WERI-Rb-1 (cell line): ENCODE results near the gene PSPH.
"Not testable (repeated sequence)": the region's sequence is repeated elsewhere in the genome, so short reads cannot be mapped to it uniquely, and the experiment has no call there.

Experiments used
- DNase-seq: peaks from one replicate; pipeline ENCODE4 v3.0.0-alpha.2; 2020
- H3K27ac ChIP-seq: fragments of 250-450 bp; sonication (Bioruptor Pico); 2 replicates; pipeline ENCODE4 v1.5.1; 2020; ENCODE audit warnings: mild to moderate bottlenecking, moderate library complexity
- H3K27me3 ChIP-seq: fragments of 250-450 bp; sonication (Bioruptor Pico); 2 replicates; pipeline ENCODE4 v1.5.1; 2021; ENCODE audit warnings: mild to moderate bottlenecking, low read depth, moderate library complexity; ENCODE audit not compliant: insufficient read depth, severe bottlenecking
- H3K36me3 ChIP-seq: fragments of 250-450 bp; sonication (Bioruptor Pico); 2 replicates; pipeline ENCODE4 v1.5.1; 2020; ENCODE audit warnings: mild to moderate bottlenecking, moderate library complexity
- H3K4me3 ChIP-seq: 2 replicates; pipeline ENCODE4 v1.5.1; 2011; ENCODE audit warnings: low read depth, mild to moderate bottlenecking, control low read depth, low read length
- H3K9me3 ChIP-seq: fragments of 250-450 bp; sonication (Bioruptor Pico); 2 replicates; pipeline ENCODE4 v1.5.1; 2021; ENCODE audit warnings: mild to moderate bottlenecking, moderate library complexity; ENCODE audit not compliant: severe bottlenecking
- TF ChIP-seq, protein P1 (sequence below): IDR thresholded peaks from 2 replicates; pipeline ENCODE4 v1.5.1; 2011; ENCODE audit warnings: low read depth, mild to moderate bottlenecking, control low read depth, inconsistent platforms, low read length

Gene PSPH

DNA sequence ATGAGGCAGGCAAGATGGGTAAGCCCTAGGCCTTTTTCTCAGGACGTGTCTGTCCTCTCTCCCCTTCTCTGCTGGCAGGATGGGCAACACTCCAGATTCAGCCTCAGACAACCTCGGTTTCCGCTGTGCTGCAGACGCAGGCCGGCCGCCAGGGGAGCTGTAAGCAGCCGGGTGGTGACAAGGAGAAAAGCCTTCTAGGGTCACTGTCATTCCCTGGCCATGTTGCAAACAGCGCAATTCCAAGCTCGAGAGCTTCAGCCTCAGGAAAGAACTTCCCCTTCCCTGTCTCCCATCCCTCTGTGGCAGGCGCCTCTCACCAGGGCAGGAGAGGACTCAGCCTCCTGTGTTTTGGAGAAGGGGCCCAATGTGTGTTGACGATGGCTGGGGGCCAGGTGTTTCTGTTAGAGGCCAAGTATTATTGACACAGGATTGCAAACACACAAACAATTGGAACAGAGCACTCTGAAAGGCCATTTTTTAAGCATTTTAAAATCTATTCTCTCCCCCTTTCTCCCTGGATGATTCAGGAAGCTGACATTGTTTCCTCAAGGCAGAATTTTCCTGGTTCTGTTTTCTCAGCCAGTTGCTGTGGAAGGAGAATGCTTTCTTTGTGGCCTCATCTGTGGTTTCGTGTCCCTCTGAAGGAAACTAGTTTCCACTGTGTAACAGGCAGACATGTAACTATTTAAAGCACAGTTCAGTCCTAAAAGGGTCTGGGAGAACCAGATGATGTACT is 28.4 kb upstream of the PSPH start:
- no peak overlapping the region for H3K27ac ChIP-seq

DNA sequence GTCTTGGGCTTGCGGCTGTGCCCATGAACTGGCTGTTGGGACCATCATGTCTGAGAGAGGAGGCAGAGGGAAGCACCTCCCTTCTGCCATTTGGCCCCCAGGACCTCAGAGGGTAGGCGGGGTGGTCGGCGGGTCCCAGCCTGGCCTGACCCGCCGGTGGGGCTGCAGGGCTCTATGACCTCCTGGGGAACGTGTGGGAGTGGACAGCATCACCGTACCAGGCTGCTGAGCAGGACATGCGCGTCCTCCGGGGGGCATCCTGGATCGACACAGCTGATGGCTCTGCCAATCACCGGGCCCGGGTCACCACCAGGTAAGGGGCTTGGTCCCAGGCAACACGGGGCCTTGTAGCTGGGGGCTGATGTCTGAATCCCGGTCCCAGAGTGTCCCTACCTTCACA is 27.0 kb upstream of the PSPH start:
- TF ChIP-seq, protein P1, sequence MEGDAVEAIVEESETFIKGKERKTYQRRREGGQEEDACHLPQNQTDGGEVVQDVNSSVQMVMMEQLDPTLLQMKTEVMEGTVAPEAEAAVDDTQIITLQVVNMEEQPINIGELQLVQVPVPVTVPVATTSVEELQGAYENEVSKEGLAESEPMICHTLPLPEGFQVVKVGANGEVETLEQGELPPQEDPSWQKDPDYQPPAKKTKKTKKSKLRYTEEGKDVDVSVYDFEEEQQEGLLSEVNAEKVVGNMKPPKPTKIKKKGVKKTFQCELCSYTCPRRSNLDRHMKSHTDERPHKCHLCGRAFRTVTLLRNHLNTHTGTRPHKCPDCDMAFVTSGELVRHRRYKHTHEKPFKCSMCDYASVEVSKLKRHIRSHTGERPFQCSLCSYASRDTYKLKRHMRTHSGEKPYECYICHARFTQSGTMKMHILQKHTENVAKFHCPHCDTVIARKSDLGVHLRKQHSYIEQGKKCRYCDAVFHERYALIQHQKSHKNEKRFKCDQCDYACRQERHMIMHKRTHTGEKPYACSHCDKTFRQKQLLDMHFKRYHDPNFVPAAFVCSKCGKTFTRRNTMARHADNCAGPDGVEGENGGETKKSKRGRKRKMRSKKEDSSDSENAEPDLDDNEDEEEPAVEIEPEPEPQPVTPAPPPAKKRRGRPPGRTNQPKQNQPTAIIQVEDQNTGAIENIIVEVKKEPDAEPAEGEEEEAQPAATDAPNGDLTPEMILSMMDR: no peak
- Histone ChIP-seq H3K27me3 (no peaks in the 10 kb centered on the region), H3K4me3 (no peak overlapping the region), H3K9me3 (no peaks in the 10 kb centered on the region), H3K36me3 (peaks cover 12% of the 10 kb centered on the region), H3K27ac (no peak overlapping the region)
- no peak for DNase-seq

More for the DNA sequence above, 28.4 kb upstream of the PSPH start:
- no peaks in the 10 kb centered on the region for H3K27me3 ChIP-seq
- no peaks in the 10 kb centered on the region for H3K9me3 ChIP-seq
- H3K4me3 ChIP-seq: no peak overlapping the region
- no peak for DNase-seq
- TF ChIP-seq, protein P1: peak; percentile 54
- peaks cover 11% of the 10 kb centered on the region for H3K36me3 ChIP-seq

DNA sequence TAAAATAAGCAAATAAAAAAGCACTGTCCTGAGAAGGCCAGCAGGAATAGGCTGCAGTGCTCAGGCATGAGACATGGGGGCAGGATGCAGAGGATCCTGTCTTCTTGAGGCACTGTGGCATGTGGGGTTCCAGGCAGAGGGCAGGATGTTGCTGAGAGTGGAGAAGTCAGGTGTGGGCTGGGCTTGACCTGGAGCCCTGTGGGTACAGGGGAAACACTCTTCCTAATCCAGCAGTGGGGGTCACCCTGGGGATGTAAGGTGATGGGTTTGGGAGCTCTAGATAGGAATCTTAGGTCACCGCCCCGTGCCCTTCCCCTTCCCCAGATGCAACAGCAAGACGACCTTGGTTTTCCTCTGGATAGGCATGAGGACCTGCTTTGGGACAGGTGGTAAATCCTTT is 26.4 kb upstream of the PSPH start:
- Histone ChIP-seq H3K27ac (no peak overlapping the region), H3K27me3 (no peaks in the 10 kb centered on the region), H3K36me3 (peaks cover 16% of the 10 kb centered on the region), H3K9me3 (no peaks in the 10 kb centered on the region), H3K4me3 (no peak overlapping the region)
- TF ChIP-seq, protein P1: no peak
- DNase-seq: no peak

DNA sequence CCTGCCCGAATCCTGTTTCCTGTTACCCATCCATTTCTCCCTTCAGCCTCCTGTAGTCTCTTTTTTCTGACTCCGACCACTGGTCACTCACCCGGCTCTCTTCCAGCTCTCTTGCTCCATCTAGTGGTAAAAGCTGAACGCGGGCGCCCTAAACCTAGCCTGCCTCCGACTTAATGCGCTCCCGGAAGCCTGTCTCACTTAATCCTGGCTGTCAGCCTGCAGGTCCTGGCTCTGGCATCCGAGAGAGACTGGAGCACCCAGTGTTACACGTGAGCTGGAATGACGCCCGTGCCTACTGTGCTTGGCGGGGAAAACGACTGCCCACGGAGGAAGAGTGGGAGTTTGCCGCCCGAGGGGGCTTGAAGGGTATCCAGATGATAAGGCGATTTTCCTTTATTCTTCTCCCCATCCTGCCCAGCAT is 23.1 kb upstream of the PSPH start:
- Histone ChIP-seq H3K27ac (peak overlapping the region; percentile 31; the same call in 1 of the 2 replicates), H3K36me3 (peaks cover 30% of the 10 kb centered on the region), H3K27me3 (no peaks in the 10 kb centered on the region), H3K4me3 (no peak overlapping the region), H3K9me3 (no peaks in the 10 kb centered on the region)
- DNase-seq: peak; percentile 89
- TF ChIP-seq, protein P1: peak; percentile 74

DNA sequence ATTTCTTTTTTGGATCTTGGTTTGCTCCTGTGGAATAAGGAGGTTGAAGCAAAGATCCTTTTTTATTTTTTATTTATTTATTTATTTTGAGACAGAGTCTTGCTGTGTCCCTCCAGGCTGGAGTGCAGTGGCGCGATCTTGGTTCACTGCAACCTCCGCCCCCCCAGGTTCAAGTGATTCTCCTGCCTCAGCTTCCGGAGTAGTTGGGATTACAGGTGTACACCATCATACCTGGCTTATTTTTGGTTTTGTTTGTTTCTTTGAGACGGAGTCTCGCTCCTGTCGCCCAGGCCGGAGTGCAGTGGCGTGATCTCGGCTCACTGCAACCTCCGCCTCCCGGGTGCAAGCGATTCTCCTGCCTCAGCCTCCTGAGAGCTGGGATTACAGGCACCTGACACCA is 15.1 kb upstream of the PSPH start:
- not testable (repeated sequence) for DNase-seq, H3K27ac ChIP-seq, H3K4me3 ChIP-seq, H3K27me3 ChIP-seq, H3K9me3 ChIP-seq
- peaks cover 33% of the 10 kb centered on the region for H3K36me3 ChIP-seq

DNA sequence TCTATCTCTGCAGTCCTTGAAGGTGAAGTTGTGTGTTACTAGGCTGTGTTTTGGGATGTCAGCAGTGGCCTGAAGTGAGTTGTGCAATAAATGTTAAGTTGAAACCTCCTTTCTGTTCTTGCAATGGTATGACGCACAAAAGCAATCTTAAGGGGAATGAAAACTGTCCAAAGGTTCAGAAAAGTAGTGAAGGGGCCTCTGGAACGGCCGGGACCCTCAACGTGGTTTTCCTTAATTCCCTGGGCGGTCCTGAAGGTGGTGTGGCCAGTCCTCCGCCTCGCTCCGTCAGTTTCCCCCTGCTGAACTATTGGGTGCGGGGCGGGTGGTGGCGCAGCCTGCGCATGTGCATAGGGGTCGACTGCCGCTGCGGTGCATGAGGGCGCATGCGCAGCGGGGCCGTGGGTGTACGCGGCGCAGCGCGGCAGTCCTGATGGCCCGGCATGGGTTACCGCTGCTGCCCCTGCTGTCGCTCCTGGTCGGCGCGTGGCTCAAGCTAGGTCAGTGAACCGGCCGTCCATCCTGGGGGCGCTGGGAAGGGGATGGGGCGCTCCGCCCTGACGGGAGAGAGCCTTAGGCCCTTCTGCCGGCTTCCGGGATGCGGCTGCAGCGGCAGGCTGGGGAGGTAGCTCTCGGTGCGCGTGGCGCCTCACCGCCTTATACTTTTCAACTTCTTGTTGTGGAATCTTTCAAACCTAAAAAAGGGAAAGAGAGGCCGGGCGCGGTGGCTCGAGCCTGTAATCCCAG is 12.8 kb upstream of the PSPH start, which contains the start of gene SUMF2:
Gene SUMF2 (plus strand): TSS at position 405 of the 744 bp plus-strand sequence. CDS start 26 bp downstream, at position 431.
- peak within 1 kb of the TSS; percentile 95 for H3K4me3 ChIP-seq
- H3K36me3 ChIP-seq: peaks cover 39% of the 10 kb centered on the region
- peak; percentile 93 for DNase-seq
- H3K9me3 ChIP-seq: no peaks in the 10 kb centered on the region
- peak within 1 kb of the TSS; percentile 93 for H3K27ac ChIP-seq
- no peaks in the 10 kb centered on the region for H3K27me3 ChIP-seq
- TF ChIP-seq, protein P1: peak; percentile 39
